Common myeloid progenitor, CD34-positive (primary cell): ENCODE data around the gene SC5D.
A peak's percentile ranks its signal among the peaks of the same experiment; 100 is the strongest.

Source experiments
- CTCF ChIA-PET: fragments of 350-600 bp; sonication (Branson Sonifier 250); formaldehyde crosslinking; loops from one replicate; lab custom pipeline; 2021; ENCODE audit warnings: antibody characterized with exemption; lab: Charles Lee
- POLR2A ChIA-PET: fragments of 350-600 bp; sonication (Branson Sonifier 250); formaldehyde crosslinking; loops from one replicate; lab custom pipeline; 2021; ENCODE audit warnings: antibody characterized with exemption; lab: Charles Lee
- DNase-seq, 3 donors: peaks; one replicate each; pipeline versions ENCODE4 v3.0.0 to v3.0.0-alpha.2; 2013
- H3K27ac ChIP-seq, 2 experiments: 1 replicate in 1 of 2; 2 replicates in 1 of 2; pipeline ENCODE4 v1.7.0; 2013; ENCODE audit warnings: inconsistent platforms in 2 of 2, low read length in 2 of 2, mild to moderate bottlenecking in 2 of 2, low read depth in 1 of 2, moderate library complexity in 1 of 2; ENCODE audit not compliant: severe bottlenecking in 2 of 2, insufficient read depth in 1 of 2, poor library complexity in 1 of 2
- H3K27me3 ChIP-seq, 5 experiments: replicated peaks in 2 of 5; 1 replicate in 3 of 5; 2 replicates in 2 of 5; pipeline versions ENCODE4 v1.6.1 to v1.7.0; 2013; ENCODE audit warnings: low read length in 4 of 5, mild to moderate bottlenecking in 2 of 5, moderate library complexity in 2 of 5, inconsistent platforms in 1 of 5; ENCODE audit not compliant: insufficient read depth in 5 of 5, control insufficient read depth in 4 of 5
- H3K36me3 ChIP-seq, 4 experiments: 1 replicate in 2 of 4; 2 replicates in 2 of 4; pipeline versions ENCODE4 v1.6.1 to v1.7.0; 2013; ENCODE audit warnings: low read length in 3 of 4, control low read depth in 1 of 4, mild to moderate bottlenecking in 1 of 4; ENCODE audit not compliant: control insufficient read depth in 4 of 4, insufficient read depth in 4 of 4
- H3K4me1 ChIP-seq, 4 experiments: 1 replicate in 3 of 4; 2 replicates in 1 of 4; pipeline versions ENCODE4 v1.6.1 to v1.7.1; 2013; ENCODE audit warnings: low read length in 3 of 4, mild to moderate bottlenecking in 3 of 4, control low read depth in 1 of 4, inconsistent platforms in 1 of 4, moderate library complexity in 1 of 4; ENCODE audit not compliant: control insufficient read depth in 4 of 4, insufficient read depth in 4 of 4; ENCODE audit errors: control extremely low read depth in 1 of 4
- H3K4me3 ChIP-seq, 7 experiments: 1 replicate in 4 of 7; 2 replicates in 3 of 7; pipeline versions ENCODE4 v1.5.1 to v1.7.0; 2013; ENCODE audit warnings: mild to moderate bottlenecking in 7 of 7, low read length in 6 of 7, moderate library complexity in 6 of 7, inconsistent platforms in 2 of 7, low read depth in 2 of 7, control low read depth in 1 of 7; ENCODE audit not compliant: insufficient read depth in 4 of 7, control insufficient read depth in 1 of 7; ENCODE audit errors: extremely low read depth in 1 of 7
- H3K9me3 ChIP-seq, 5 experiments: 1 replicate in 4 of 5; 2 replicates in 1 of 5; pipeline versions ENCODE4 v1.6.1 to v1.7.1; 2013; ENCODE audit warnings: low read length in 4 of 5, mild to moderate bottlenecking in 2 of 5, inconsistent platforms in 1 of 5, low read depth in 1 of 5, moderate library complexity in 1 of 5; ENCODE audit not compliant: control insufficient read depth in 4 of 5, insufficient read depth in 2 of 5; ENCODE audit errors: control extremely low read depth in 1 of 5
- WGBS: methylation state at CpG from one replicate; pipeline ENCODE4 v1.1.5; 2013; ENCODE audit not compliant: insufficient coverage; 5-methylcytosine and 5-hydroxymethylcytosine counted together

The SC5D gene

GRCh38 chr11:121310908-121311307, 18.3 kb downstream of the SC5D start:
- H3K9me3 ChIP-seq = no peaks in the 10 kb centered on the region
- no peaks in the 10 kb centered on the region for H3K27me3 ChIP-seq
- peaks cover 0 to 5% (median 1%) of the 10 kb centered on the region in 4 experiments for H3K4me1 ChIP-seq
- ChIA-PET CTCF (no interaction called here), POLR2A (no interaction called here)
- no peak overlapping the region for H3K27ac ChIP-seq
- H3K4me3 ChIP-seq = no peak overlapping the region
- no peak for DNase-seq
- peaks cover 9 to 37% (median 19%) of the 10 kb centered on the region in 4 experiments for H3K36me3 ChIP-seq
- WGBS = no CpG with 5 or more reads among the region's 1 CpG

DNA sequence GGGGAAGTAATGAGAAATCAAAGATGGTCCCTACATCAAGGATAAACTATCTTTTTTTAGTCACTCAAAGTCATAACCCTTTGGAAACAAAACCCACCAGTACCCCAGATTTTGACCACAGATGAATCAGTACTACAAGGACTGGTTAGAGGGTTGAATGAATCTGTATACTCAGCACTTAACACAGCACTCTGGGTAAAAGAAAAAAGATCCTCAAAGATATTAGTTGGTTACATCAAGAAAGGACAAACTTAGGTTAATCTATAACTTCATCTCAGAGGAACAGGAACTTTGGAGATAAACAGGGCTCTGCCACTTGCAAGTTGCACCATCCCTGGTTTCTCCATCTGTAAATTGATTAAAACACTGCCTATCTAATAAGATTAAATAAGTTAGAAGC, 18.8 kb downstream of the SC5D start:
- Histone ChIP-seq H3K27ac (no peak overlapping the region), H3K27me3 (no peaks in the 10 kb centered on the region), H3K4me1 (peaks cover 0 to 5% (median 1%) of the 10 kb centered on the region in 4 experiments), H3K4me3 (no peak overlapping the region), H3K36me3 (peaks cover 9 to 33% (median 18%) of the 10 kb centered on the region in 4 experiments), H3K9me3 (no peaks in the 10 kb centered on the region)
- DNase-seq = peak in 1 of 3 donors; percentile 9
- ChIA-PET POLR2A (no interaction called here), CTCF (no interaction called here)

DNA sequence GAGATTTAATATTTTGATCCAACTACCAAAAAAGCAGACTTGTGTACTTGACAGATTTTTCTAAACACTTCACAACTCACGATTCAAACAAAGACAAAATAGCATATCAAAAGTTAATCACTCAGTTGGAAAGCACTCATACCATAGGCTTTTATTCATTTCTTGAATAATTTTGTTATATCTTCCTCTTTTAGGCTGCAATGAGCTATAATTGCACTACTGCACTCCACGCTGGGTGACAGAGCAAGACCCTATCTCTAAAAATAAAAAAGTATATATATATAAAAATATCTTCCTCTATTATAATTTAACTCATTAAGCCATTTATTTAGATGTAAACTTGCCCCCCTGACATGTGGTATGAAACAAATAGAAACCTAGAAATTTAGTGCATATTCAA, 19.9 kb downstream of the SC5D start:
- WGBS = 83% methylated on average over 1 of the region's 2 CpGs
- Histone ChIP-seq H3K4me3 (no peak overlapping the region), H3K36me3 (peaks cover 0 to 22% (median 10%) of the 10 kb centered on the region in 4 experiments), H3K9me3 (no peaks in the 10 kb centered on the region), H3K27me3 (no peaks in the 10 kb centered on the region), H3K27ac (no peak overlapping the region), H3K4me1 (peaks cover 0 to 5% (median 1%) of the 10 kb centered on the region in 4 experiments)
- ChIA-PET CTCF (interaction anchor here (1.3 kb wide), 1 partner anchor 10 kb away, joined by 4 read pairs; no protein-coding TSS in a partner anchor), POLR2A (no interaction called here)
- no peak for DNase-seq

GRCh38 chr11:121318848-121319834, 26.6 kb downstream of the SC5D start:
- no peak overlapping the region for H3K27ac ChIP-seq
- H3K4me1 ChIP-seq = peaks cover 7 to 13% (median 10%) of the 10 kb centered on the region in 4 experiments
- no peak overlapping the region for H3K4me3 ChIP-seq
- WGBS = 28% methylated on average over 6 of the region's 7 CpGs
- peak; percentile 63 to 83 (median 81) for DNase-seq
- no peaks in the 10 kb centered on the region for H3K9me3 ChIP-seq
- no peaks in the 10 kb centered on the region for H3K27me3 ChIP-seq
- H3K36me3 ChIP-seq = no peaks in the 10 kb centered on the region
- CTCF ChIA-PET = interaction anchor here (0.9 to 7.2 kb wide), 16 partner anchors 8 to 274 kb away, joined by 3 to 49 read pairs (median 4); no protein-coding TSS in a partner anchor
- POLR2A ChIA-PET = no interaction called here

GRCh38 chr11:121321614-121322243, 29.2 kb downstream of the SC5D start:
- H3K4me3 ChIP-seq = no peak overlapping the region
- H3K27me3 ChIP-seq = no peaks in the 10 kb centered on the region
- peaks cover 7 to 15% (median 10%) of the 10 kb centered on the region in 4 experiments for H3K4me1 ChIP-seq
- H3K36me3 ChIP-seq = no peaks in the 10 kb centered on the region
- WGBS = 9% methylated on average over 6 of the region's 7 CpGs
- ChIA-PET CTCF (interaction anchor here (1.0 to 1.6 kb wide), 2 partner anchors 129 to 269 kb away, joined by 6 to 10 read pairs; no protein-coding TSS in a partner anchor), POLR2A (interaction anchor here (0.6 to 0.8 kb wide), 2 partner anchors 215 to 269 kb away, joined by 3 read pairs; no protein-coding TSS in a partner anchor)
- DNase-seq = peak; percentile 45 to 55 (median 53)
- no peaks in the 10 kb centered on the region for H3K9me3 ChIP-seq
- no peak overlapping the region for H3K27ac ChIP-seq

DNA sequence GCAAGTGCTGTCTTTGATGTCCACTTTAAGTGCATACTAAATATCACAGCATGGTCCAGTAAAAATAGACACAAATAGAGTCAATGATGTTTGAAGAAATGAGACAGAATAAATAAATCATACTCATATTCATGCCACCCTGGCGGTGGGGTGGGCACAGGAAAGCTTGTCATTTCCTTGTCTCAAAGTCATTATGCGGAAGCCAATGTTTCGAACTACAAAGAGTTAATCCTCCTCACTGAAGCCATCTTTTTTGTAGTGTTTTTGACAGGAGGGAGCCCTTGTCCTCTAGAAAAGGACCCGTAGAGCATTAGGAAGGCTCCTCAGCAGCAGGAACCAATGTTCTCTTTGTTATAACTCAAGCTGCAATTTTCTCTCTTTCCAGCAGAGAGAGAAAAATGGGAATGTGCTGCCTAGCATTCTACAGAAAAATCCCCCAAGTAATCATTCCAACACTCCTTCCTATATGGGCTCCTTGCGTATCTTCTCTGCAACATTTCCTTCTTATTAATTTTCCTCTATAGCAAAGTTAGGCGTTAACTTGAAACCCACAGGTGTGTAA, 30.6 kb downstream of the SC5D start:
- Histone ChIP-seq H3K27me3 (no peaks in the 10 kb centered on the region), H3K4me3 (peak overlapping the region in 1 of 7 experiments; percentile 13), H3K36me3 (no peaks in the 10 kb centered on the region), H3K27ac (no peak overlapping the region), H3K9me3 (no peaks in the 10 kb centered on the region), H3K4me1 (peaks cover 12 to 22% (median 15%) of the 10 kb centered on the region in 4 experiments)
- ChIA-PET POLR2A (interaction anchor here (1.1 kb wide), 1 partner anchor 94 kb away, joined by 3 read pairs; no protein-coding TSS in a partner anchor), CTCF (interaction anchor here (0.8 to 1.2 kb wide), 3 partner anchors 13 to 210 kb away, joined by 3 to 7 read pairs (median 4); no protein-coding TSS in a partner anchor)
- DNase-seq = peak in 2 of 3 donors; percentile 57 to 67
- WGBS = 30% methylated on average over 4 of the region's 6 CpGs
